Fibroblast of pulmonary artery (primary cell): ENCODE measurements around the gene KLHL21.
"Not testable (repeated sequence)": the region's sequence is repeated elsewhere in the genome, so short reads cannot be mapped to it uniquely, and the experiment has no call there.

Experiments used
- DNase-seq: peaks from one replicate; pipeline ENCODE4 v3.0.0-alpha.2; 2010; ENCODE audit warnings: low read depth
- H3K4me3 ChIP-seq: replicated peaks from 2 replicates; pipeline ENCODE4 v1.5.1; 2011; ENCODE audit warnings: low read depth, mild to moderate bottlenecking, control low read depth, low read length, moderate library complexity
- TF ChIP-seq, protein P1 (sequence below): IDR thresholded peaks from 2 replicates; pipeline ENCODE4 v1.5.1; 2011; ENCODE audit warnings: mild to moderate bottlenecking, control low read depth, low read length, inconsistent platforms; ENCODE audit errors: missing control alignments

The KLHL21 gene

DNA sequence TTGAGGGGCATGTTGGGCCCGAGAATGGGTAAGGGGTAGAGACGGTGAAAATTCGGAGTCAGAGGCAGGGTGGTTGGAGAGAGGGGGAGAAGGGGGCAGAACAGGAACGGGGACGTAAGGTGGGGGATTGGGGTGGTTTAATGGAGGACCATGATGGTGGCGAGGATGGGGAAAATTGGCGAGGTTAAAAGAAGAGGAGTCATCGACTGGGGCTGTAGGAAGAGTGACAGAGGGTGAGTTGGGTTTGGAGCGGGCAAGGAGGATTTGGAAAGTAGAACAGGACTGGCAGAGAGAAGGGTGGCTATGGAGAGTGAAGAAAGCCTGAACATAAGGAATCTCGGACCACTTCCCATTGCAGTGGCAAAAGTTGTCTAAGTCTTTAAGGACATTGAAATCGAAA, 33.6 kb downstream of the KLHL21 start:
- H3K4me3 ChIP-seq, result no peak overlapping the region
- DNase-seq, result no peak
- TF ChIP-seq, protein P1, sequence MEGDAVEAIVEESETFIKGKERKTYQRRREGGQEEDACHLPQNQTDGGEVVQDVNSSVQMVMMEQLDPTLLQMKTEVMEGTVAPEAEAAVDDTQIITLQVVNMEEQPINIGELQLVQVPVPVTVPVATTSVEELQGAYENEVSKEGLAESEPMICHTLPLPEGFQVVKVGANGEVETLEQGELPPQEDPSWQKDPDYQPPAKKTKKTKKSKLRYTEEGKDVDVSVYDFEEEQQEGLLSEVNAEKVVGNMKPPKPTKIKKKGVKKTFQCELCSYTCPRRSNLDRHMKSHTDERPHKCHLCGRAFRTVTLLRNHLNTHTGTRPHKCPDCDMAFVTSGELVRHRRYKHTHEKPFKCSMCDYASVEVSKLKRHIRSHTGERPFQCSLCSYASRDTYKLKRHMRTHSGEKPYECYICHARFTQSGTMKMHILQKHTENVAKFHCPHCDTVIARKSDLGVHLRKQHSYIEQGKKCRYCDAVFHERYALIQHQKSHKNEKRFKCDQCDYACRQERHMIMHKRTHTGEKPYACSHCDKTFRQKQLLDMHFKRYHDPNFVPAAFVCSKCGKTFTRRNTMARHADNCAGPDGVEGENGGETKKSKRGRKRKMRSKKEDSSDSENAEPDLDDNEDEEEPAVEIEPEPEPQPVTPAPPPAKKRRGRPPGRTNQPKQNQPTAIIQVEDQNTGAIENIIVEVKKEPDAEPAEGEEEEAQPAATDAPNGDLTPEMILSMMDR, result no peak

DNA sequence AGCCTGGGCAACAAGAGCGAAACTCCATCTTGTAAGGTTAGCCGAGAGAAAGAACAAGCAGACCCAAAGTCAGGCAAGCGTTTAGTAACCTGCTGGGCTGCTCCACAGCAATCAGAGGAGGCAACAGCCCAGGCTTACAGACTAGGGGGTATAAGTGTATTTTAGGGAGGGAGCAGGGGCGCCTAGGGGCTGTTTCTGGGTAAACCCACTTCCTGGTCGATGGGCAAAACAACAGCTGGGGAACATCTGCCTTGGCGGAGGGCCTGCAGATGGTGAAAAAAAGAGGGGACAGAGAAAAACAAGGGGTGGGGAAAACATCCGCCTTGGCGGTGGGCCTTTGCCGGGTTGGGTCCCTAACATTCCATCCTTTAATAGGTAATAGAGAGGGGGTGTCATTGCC, 42.4 kb downstream of the KLHL21 start:
- TF ChIP-seq, protein P1, result no peak
- DNase-seq, result no peak

GRCh38 chr1:6559161-6559560, 43.5 kb downstream of the KLHL21 start:
- not testable (repeated sequence) for DNase-seq, H3K4me3 ChIP-seq

More for the DNA sequence above, 42.4 kb downstream of the KLHL21 start:
- H3K4me3 ChIP-seq, result no peak overlapping the region

DNA sequence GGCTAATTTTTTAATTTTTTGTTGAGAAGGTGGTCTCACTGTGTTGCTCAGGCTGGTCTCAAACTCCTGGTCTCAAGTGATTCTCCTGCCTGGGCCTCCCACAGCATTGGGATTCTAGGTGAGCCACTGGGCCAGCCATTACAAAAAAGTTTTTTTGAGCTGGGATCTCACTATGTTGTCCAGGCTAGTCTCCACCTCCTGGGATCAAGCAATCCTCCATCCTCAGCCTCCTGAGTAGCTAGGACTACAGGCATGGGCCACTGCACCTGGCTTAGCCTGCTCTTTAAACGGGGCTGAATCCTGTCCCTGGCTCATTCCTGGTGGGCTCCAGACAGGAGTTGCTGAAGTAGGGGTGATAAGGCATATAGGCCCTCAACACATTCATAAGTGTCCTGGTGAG, 45.1 kb downstream of the KLHL21 start:
- TF ChIP-seq, protein P1, result no peak
- no peak for DNase-seq
- no peak overlapping the region for H3K4me3 ChIP-seq

DNA sequence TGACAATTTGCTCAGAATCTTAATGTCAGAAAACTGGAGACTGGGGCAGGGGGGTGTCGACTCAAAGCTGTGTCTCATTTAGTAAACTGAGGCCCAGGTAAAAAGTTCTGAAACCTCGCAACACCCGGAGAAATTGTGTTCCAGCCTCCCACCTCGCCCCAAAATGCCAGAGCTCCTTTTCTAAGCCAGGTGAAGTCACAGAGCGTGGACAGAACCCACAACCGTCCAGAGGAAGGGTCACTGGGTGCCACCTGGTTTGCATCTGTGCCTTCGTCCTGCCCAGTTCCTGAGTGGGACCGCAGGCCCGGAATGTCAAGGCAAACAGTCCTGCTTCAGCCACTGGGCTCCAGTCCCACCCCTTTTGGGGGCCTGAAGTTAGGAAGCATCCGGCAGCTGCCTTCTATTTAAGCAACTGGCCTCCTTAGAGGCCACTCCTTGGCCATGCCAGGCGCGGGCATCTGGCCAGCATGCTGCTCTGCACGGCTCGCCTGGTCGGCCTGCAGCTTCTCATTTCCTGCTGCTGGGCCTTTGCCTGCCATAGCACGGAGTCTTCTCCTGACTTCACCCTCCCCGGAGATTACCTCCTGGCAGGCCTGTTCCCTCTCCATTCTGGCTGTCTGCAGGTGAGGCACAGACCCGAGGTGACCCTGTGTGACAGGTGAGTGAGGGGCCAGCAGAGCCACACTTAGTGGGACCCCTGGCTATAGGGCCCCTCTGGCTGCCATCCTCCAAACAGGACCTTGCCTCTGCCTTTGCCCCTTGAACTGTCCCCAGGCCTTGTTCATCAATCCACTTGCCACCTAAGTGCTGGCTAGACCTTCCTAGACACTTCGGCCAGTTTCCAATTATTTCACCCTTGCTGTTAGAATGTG, 47.5 kb downstream of the KLHL21 start, which contains the start of gene TAS1R1:
TAS1R1 (plus strand) TSS at position 401 of the 872 bp plus-strand sequence; CDS start at position 468, 67 bp downstream.
- peak within 1 kb of the TSS; percentile 92 for H3K4me3 ChIP-seq
- TF ChIP-seq, protein P1, result no peak
- DNase-seq, result no peak

DNA sequence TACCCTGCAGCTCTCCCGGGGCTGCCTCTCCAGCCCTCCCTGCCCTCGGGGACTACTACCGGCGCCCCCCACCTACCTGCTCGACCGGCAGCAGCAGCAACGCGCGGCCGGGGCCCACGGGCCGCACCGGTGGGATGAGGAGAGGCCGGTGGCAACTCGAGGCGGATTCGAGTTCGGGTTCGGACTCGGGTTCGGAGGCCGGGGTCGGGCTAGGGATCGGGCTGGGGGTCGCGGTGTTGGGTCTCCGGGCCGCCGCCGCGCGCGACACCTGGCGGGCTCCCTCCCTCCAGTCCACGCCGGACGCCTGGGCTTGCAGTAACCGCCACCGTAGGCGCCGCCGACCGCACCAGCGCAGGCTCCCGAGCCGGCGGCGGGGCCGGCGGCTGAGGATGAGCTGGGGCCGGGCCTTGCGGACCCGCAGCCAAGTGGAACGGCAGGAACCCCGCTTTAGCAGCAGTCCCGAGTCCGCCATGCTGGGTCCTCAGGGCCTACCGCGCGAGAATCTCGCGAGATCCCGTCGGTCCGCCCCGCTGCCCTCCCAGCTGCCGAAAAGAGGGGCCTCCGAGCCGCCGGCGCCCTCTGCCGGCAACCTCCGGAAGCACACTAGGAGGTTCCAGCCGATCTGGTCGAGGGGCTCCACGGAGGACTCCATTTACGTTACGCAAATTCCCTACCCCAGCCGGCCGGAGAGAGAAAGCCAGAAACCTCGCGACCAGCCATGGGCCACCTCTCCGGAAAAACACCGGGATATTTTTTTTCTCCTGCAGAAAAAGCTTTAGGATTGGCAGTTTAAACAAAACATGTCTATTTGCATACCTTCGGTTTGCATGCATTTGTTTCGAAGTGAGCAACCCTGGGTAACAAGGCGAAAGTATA, 48.4 kb downstream of the KLHL21 start, which contains the start of gene NOL9:
NOL9 (minus strand) TSS at position 483 of the 876 bp plus-strand sequence; CDS start at position 472, 11 bp downstream.
- peak within 1 kb of the TSS; percentile 92 for H3K4me3 ChIP-seq
- DNase-seq, result peak; percentile 93
- TF ChIP-seq, protein P1, result peak; percentile 88

DNA sequence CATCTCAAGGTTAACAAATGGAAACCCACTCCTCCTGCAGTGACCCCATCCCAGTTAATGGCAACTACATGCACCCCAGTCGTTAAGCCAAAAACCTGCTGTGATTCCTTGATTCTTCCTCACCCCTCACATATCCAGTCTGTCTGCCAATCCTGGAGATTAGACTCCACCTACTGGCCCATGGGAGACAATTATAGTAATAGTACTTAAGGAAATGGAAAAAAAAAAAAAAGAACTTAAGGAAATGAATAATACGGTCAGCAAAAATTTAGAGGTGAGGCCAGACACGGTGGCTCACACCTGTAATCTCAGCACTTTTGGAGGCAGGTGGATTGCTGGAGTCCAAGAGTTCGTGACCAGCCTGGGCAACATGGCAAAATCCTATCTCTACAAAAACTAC, 55.4 kb downstream of the KLHL21 start:
- no peak overlapping the region for H3K4me3 ChIP-seq
- DNase-seq, result peak; percentile 21
- TF ChIP-seq, protein P1, result no peak
